DMS 273 (cell line): Measurements from ENCODE around the gene CPD.
"Not testable (repeated sequence)": the region's sequence is repeated elsewhere in the genome, so short reads cannot be mapped to it uniquely, and the experiment has no call there.

Experiments
- DNase-seq: peaks from one replicate; lab custom pipeline; 2025; ENCODE audit not compliant: unreplicated experiment; lab: John Stamatoyannopoulos, UW

Gene CPD

GRCh38 chr17:30424471-30424870 is 45.7 kb downstream of the CPD start:
- no peak for DNase-seq

DNA sequence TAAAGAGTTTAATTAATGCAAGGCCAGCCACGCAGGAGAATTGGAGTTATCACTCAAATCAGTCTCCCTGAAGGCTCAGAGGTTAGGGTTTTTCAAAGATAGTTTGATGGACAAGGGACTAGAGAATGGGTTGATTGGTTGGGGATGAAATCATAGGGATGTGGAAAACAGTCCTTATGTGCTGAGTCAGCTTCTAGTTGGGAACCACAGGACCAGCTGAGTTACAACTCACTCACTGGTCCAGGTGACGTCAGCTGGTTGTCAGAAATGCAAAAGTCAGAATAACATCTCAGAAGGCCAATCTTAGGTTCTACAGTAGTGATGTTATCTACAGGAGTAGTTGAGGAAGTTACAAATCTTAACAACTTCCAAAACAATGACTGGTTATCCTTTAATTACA is 47.6 kb downstream of the CPD start:
- DNase-seq: no peak

- DNase-seq: no peak
Measured at GRCh38 chr17:30427611-30428010, 48.9 kb downstream of the CPD start.

DNA sequence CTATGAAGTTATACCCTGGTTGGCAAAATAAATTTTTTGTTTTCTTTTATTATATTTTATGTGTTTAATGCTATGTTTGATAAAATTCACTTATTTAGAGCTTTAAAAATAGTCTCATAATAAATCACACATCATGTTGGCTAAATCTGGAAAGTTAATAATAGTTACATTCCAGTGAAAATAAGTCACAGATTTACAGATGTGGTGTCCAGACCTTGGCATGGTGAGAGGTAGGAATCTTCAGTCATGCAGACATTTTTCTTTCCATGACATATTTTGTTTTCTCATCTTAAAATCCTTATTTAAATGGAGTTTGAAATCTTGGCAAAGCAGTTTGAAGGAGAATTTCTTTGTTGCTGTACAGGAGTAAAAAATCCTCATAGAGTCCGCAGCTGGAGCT is 50.4 kb downstream of the CPD start:
- DNase-seq: no peak

DNA sequence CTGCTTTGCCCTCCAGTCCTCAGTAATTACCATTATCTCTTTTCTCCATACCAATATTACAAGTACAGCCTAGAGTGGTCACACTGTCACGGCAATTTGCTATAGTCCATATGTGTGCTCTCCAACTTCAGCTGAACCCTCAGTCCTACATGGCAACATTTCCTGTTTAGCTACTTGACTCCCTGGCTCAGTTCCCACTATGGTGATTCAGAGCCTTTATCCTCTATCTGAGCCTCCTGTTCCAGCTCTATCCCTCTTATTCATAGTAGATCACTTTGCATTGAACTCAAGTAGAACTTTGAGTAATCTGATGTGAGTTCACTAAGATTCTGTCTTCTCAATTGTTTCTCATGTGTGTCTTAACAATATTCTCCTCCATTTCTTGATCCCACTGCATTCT is 54.8 kb downstream of the CPD start:
- peak; percentile 57 for DNase-seq

DNA sequence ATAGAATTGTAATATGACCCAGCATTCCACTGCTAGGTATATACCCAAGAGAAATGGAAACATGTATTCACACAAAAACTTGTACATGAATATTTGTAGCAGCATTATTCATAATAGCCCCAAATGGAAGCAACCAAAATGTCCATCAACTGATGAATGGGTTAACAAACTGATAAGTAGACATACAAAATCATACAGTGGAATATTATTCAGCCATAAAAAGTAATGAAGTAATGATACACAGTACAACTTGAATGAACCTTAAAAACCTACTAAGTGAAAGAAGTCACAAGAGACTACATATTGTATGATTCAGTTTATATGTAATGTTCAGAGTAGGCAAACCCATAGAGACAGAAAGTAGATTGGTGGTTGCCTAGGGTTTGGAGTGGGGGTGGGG is 58.0 kb downstream of the CPD start:
- DNase-seq: no peak

DNA sequence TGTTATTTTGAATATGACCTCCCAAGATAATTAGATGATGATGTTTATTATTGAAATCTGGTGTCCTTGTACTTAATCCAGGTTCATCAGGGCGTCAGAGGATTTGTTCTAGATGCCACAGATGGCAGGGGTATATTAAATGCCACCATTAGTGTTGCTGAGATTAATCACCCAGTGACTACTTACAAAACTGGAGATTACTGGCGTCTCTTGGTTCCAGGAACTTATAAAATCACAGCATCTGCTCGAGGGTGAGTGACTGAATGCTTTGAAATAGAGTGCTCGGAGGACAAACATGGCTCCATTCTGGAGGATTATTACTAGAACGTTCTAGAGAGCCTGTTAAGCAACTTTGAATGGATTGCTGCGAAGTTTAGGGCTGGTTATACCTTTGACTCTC is 65.0 kb downstream of the CPD start:
- DNase-seq: peak; percentile 80

GRCh38 chr17:30446640-30447039 is 67.9 kb downstream of the CPD start:
- DNase-seq: not testable (repeated sequence)

- DNase-seq: peak; percentile 47
Measured at GRCh38 chr17:30449480-30449879, 70.8 kb downstream of the CPD start.

DNA sequence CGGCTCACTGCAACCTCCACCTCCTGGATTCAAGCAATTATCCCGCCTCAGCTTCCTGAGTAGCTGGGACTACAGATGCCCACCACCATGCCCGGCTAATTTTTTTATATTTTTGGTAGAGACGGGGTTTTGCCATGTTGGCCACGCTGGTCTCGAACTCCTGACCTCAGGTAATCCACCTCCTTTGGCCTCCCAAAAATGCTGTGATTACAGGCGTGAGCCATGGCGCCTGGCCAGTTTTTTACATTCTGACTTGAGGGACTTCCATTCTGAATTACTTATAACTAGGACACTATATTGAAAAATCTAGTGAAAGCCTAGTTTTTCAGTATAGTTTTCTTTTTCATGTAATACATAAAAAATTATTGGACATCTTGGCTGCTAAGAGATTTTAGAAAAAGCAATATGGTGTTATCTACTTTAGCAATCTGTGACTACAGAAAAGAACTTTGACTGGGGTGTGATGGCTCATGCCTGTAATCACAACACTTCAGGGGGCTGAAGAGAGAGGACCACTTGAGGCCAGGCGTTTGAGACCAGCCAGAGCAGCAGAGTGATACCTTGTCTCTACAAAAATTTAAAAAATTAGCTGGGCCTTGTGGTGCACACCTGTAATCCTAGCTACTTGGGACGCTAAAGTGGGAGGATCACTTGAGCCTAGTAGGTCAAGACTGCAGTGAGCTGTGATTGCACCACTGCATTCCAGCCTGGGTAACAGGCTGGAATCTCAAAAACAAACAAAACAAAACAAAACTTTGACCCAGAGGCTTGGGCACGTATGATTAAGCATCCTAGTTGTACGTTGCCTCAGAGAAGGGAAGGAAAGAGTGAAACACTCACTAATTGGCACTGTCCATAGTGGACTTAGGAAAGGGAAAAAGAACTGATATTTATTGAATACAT is 71.6 kb downstream of the CPD start:
- DNase-seq: no peak

DNA sequence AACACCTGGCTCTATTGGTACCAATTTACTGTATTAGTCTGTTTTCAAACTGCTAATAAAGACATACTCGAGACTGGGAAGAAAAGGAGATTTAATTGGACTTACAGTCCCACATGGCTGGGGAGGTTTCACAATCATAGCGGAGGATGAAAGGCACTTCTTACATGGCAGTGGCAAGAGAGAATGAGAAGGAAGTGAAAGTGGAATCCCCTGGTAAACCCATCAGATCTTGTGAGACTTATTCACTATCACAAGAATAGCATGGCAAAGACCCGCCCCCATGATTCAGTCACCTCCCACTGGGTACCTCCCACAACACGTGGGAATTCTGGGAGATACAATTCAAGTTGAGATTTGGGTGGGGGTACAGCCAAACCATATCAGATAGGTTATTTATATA is 75.9 kb downstream of the CPD start:
- DNase-seq: no peak

DNA sequence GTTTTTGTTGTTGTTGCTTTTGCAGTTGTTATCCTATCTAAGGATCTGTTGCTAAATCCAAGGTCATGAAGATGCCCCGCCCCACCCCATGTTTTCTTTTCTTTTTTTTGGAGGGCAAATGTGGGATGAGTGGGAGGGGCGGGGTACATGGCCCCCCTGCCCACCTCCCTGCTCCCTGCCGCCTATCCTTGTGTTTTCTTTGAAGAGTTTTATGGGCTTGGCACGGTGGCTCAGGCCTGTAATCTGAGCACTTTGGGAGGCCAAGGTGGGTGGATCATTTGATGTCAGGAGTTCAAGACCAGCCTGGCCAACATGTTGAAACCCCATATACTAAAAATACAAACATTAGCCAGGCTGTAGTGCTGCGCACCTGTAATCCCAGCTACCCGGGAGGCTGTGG is 79.6 kb downstream of the CPD start:
- no peak for DNase-seq

DNA sequence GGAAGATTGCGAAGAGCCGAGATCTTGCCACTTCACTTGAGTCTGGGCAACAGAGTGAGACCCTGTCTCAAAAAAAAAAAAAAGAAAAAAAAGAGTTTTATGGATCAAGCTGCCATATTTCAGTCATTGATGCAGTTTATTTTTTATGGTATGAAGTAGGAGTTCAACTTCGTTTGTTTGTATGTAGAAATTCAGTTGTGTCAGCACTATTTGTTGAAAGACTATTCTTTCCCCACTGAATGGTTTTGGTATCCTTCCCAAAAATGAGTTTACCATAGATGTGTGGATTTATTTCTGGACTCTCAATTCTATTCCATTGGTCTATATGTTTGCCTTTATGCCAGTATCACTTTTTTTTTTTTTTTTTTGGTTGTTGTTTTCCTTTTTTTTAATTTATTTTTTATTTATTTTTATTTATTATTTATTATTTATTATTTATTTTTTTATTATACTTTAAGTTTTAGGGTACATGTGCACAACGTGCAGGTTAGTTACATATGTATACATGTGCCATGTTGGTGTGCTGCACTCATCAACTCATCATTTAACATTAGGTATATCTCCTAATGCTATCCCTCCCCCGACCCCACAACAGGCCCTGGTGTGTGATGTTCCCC is 80.2 kb downstream of the CPD start:
- DNase-seq: not testable (repeated sequence)

GRCh38 chr17:30468465-30468864 is 89.7 kb downstream of the CPD start:
- no peak for DNase-seq

DNA sequence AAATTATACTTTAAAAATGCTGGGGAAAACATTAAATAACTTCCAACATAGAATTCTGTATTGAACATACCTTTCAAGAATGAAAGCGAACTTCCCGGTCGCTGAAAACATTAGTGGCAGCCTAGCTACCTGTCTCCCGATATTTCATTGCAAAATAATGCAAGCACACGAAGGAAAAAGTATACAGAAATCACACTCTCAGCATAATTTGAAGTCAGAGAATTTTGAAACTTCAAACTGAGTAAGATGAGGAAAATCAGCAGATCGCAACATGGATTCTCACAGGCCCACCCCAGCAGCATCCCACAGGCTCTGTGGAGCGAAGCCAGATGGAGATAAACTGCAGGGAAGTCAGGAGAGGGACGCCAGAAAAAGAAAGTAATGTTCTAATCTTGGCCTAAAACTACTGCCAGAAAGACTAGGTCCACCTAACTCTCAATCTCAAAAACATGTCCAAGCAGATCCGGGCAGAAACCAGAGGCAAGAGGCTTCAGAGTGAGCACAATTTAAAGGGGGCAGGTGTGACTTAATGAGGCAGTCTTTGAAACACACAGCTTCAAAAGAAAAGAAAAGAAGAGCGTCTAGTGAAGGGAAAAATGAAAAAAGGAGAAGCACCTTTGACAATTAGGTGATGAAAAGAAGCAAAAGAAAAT is 93.6 kb downstream of the CPD start:
- DNase-seq: peak; percentile 25

DNA sequence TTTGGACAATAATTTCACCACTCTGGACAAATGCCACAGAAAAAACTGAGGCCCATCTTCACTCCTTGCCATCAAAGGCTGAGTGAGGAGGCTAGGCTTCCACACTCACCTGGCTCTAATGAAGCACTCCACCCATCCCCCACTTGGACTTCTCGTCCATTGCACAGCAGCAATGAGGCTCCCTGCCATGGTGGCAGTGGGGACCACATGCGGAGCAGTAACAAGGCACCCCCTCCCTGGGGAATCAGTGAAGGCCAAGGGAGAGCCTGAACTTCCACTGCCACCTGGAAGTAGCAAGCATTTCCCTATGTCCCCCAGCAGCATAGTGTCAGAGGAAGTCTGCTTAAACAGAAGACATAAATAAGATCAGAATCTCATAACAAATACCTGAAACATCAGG is 96.5 kb downstream of the CPD start:
- no peak for DNase-seq

- DNase-seq: peak; percentile 66
Measured at GRCh38 chr17:30476726-30477082, 98.0 kb downstream of the CPD start.

GRCh38 chr17:30477083-30477773 is 98.5 kb downstream of the CPD start, which contains the start of gene GOSR1:
Gene GOSR1 (plus strand): TSS chr17:30477408. CDS start chr17:30477434, 26 bp downstream.
- peak; percentile 98 for DNase-seq

DNA sequence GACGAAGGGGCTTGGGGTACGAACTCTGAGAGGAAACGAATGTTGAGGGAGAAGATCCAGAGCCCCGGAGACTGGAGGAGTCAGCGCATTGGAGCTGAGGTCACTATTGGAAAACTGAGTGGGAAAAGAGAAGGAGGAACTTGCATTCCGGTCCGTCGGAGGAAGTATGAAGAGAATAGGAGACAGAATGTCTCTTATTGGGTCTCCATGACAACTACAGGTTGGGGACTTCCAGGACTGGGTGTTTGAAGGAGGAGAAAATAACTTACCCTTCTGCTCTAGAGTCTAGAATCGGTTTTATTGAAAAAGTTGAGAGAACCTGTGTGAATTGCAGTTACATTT is 99.0 kb downstream of the CPD start:
- peak; percentile 56 for DNase-seq

DNA sequence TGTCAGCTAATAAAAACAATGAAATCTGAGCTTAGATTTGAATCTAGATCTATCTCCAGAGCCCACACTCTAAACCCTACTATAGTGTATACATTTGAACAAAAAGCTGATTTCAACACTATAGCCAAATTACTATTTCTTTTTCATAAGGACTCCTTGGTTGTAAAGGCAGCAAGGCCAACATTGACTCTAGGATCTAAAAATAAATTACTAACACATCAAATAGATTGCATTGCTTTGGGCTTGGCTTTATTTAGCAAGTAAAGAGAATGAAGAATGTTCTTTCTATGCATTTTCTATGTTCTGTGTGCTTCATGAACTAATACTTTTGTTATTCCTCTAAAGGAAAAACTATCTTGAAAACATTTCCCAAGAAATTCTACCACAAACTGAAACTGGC is 103.8 kb downstream of the CPD start:
- DNase-seq: no peak

DNA sequence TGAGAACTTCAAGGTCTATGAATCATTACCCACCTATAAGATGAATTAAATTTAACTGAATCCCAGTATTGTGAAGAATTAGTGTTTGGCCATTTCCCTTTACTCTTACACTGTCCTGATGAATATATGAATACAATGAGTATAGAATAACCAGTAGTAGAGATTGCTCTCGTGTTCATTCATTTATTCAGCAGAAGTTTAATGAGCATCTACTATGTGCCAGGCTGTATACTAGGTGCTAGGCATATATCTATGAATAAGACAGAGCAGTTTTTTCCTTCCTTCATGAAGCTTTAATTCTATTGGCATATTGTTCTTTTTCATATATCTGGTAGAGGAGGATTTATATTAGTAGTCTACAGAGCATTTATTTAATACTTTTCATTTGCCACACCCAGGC is 104.4 kb downstream of the CPD start:
- DNase-seq: no peak

DNA sequence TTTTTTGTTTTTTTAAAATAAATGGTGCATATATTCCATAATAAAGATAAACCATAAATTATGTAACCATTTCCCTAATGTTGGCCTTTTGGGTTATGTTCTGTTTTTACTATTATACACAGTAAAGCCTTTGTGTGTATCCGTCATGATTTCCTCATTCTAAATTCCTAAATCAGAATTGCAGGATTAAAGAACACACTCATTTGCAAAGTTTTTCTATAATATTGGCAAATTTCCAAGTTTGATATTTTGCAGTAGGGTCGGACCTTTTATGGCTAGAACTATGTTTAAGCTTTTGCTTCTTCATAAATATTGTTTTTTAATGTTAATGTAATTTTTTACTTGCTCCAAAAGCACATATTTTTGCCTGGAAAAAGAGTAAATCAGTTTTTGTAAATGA is 115.1 kb downstream of the CPD start:
- DNase-seq: no peak
